ELF-1 (cell line): ENCODE data around the gene ZFP14.
"Not testable (repeated sequence)": the region's sequence is repeated elsewhere in the genome, so short reads cannot be mapped to it uniquely, and the experiment has no call there.

Experiments used
- DNase-seq: peaks from one replicate; pipeline ENCODE4 v3.0.0-alpha.2; 2016; ENCODE audit warnings: low read depth, low spot score

The ZFP14 gene

DNA sequence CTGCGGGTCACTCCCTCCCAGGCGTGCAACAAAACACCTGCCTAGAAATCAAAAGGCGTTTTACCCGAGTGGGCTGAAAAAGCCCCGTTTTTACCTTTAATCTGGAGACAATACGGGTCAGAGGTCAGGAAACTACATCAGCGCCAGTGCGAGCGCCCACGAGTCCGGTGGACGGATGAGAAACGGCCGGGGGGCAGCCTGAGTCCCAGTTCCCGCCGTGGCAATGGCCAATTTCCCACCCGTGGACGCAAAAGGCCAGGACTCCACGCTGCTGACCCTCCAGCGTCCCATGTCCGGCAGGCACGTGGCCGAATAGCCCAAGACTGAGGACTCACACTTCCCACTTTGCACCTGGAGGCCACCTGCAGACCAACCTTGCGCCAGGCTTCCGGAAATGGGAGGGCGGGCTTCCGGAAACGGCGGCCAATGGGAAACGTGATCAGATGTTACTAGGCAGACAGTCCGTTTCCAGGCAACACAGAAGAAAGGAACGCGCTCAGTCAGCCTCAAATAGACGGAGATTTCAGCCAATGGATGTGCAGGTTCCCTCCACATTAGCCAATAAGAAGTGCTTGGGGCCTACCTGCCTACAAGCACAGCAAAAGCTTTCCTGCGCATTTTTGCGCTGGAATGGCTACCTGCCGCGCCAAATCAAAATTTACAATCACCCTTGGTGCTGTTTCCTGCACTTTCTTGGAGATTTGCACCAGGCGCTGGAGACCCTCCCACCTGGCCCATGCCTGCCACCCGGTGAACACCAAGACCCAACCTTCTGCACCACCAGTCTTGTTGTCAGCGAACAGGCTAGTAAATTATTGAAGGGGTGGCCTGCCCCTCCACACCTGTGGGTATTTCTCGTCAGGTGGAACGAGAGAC, 47.4 kb downstream of the ZFP14 start:
- peak; percentile 99 for DNase-seq

DNA sequence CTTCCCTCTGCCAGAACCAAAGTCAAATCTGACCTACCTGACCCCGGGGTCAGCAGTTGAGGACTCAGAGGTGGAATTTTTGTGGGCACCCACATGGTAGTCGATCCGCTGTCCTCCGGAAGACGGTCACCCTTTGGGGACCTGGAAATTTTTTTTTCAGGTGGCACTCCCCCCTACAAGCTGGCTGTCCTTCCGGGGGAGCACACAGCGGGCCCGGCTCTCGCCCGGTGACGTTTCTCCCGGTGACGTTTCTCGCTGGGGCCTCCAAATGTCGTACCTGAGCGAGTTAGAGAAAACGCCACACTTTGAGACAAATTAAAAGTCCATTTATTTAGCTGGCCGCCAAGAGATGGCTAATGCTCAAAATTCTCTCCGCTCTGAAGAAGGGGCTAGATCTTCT, 48.8 kb downstream of the ZFP14 start:
- no peak for DNase-seq

- not testable (repeated sequence) for DNase-seq
Observed at GRCh38 chr19:36329534-36329933, 49.5 kb downstream of the ZFP14 start.

DNA sequence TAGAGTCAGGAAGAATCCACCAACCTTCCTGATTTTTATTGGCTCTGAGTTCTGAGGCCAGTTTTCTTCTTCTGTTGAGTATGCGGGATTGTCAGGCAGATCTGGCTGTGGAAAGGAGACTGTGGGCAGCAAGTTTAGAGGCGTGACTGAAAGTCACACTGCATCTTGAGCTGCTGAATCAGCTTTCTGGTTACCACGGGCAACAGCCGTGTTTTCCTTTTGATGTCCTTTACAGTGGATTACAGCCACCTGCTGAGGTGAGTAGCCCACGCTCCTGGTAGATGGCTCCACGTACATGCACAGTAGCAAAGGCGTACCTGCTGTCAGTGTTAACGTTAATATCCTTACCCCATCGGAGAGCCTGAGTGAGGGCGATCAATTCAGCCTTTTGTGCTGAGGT, 52.4 kb downstream of the ZFP14 start:
- DNase-seq: not testable (repeated sequence)

GRCh38 chr19:36315164-36315563, 63.8 kb downstream of the ZFP14 start:
- not testable (repeated sequence) for DNase-seq

- not testable (repeated sequence) for DNase-seq
Observed at GRCh38 chr19:36314053-36314452, 64.9 kb downstream of the ZFP14 start.

GRCh38 chr19:36311098-36311760, 67.8 kb downstream of the ZFP14 start:
- DNase-seq: not testable (repeated sequence)

- DNase-seq: not testable (repeated sequence)
Observed at GRCh38 chr19:36310416-36310990, 68.5 kb downstream of the ZFP14 start.

DNA sequence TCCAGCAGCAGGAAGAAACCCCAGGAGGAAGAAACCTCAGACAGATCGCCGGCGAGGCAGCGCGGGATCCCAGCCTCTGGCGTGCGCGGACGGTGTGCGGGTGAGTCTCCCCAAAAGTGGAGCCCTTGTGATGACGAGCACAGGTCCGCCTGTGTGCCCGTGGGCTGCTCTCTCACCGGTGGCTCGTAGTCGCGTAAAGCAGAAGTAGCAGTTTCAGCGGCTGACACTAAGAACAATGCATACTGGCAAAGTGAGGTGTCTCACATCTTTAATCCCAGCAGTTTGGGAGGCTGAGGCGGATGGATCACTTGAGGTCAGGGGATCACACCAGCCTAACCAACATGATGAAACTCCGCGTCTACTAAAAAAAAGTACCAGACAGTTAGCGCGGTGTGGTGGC, 69.2 kb downstream of the ZFP14 start:
- not testable (repeated sequence) for DNase-seq

GRCh38 chr19:36309309-36309708, 69.7 kb downstream of the ZFP14 start:
- not testable (repeated sequence) for DNase-seq

DNA sequence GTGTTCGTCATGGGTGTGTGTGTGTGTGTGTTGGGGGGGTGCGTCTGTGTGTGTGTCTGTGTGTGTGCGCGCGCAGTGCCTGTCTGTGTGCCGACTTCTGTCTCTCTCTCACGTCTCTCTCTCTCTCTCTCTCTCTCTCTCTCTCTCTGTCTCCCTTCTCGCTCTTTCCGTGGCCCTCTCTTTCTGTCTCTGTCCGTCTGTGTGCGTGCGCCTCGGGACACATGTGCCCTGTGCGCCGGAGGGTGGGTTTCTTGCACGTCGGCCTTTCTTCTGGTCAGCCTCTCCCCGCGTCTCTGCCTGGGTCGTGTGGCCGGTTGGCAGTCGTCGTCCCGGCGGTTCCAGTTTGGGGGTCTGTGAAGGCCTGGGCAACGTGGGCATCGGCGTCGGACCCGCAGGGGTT, 86.7 kb downstream of the ZFP14 start:
- not testable (repeated sequence) for DNase-seq
